K562 (cell line): Measurements from ENCODE around the gene SNX1. TPM values are rescaled to one million over a fixed set of nuclear protein-coding genes. Genes with fewer than 3 reads are reported as not detected.

Experiments used
- CHD4 ChIP-seq: fragments of 200-600 bp; sonication (generic); IDR thresholded peaks from 3 replicates; pipeline ENCODE4 v1.6.1; 2012; ENCODE audit warnings: low read depth, mild to moderate bottlenecking, mixed read lengths, low read length, inconsistent platforms; ENCODE audit not compliant: insufficient read depth, insufficient replicate concordance, poor library complexity, severe bottlenecking
- E4F1 ChIP-seq: fragments of 250-450 bp; sonication (Bioruptor Pico); IDR thresholded peaks from 2 replicates; pipeline ENCODE4 v1.5.0; 2021; ENCODE audit warnings: mild to moderate bottlenecking, borderline replicate concordance
- MXI1 ChIP-seq: IDR thresholded peaks from 2 replicates; pipeline ENCODE4 v1.6.1; 2011; ENCODE audit warnings: low read depth, mild to moderate bottlenecking, improper control_type of control experiment, low read length
- PHB2 ChIP-seq: fragments of 450-650 bp; IDR thresholded peaks from 2 replicates; pipeline ENCODE4 v1.6.1; 2017; ENCODE audit warnings: low read depth
- RBBP5 ChIP-seq: fragments of 200-600 bp; sonication (generic); IDR thresholded peaks from 2 replicates; pipeline ENCODE4 v1.6.1; 2012; ENCODE audit warnings: borderline replicate concordance, mild to moderate bottlenecking, low read length, control low read depth, inconsistent platforms; ENCODE audit not compliant: insufficient read depth, poor library complexity, severe bottlenecking
- RNF219 ChIP-seq: fragments of 250-450 bp; sonication (Bioruptor Pico); IDR thresholded peaks from 2 replicates; pipeline ENCODE4 v1.5.0; 2022; ENCODE audit warnings: mild to moderate bottlenecking
- STAT5A ChIP-seq: IDR thresholded peaks from 2 replicates; pipeline ENCODE4 v1.6.1; 2012; ENCODE audit warnings: low read length, inconsistent platforms, borderline replicate concordance
- ZBED1 ChIP-seq: IDR thresholded peaks from 2 replicates; pipeline ENCODE4 v1.6.1; 2014
- ZBTB26 ChIP-seq: fragments of 450-650 bp; formaldehyde crosslinking; IDR thresholded peaks from 2 replicates; pipeline ENCODE4 v1.4.0; 2022; ENCODE audit warnings: missing genetic modification characterization
- ZNF253 ChIP-seq: fragments of 250-450 bp; sonication (Bioruptor Pico); conservative IDR thresholded peaks from 2 replicates; pipeline ENCODE4 v1.6.1; 2021; ENCODE audit warnings: mild to moderate bottlenecking
- ZNF41 ChIP-seq: fragments of 250-450 bp; sonication (Bioruptor Pico); conservative IDR thresholded peaks from 2 replicates; pipeline ENCODE4 v1.4.0; 2020; ENCODE audit warnings: mild to moderate bottlenecking
- ZNF609 ChIP-seq: sonication (generic); formaldehyde crosslinking; IDR thresholded peaks from 2 replicates; pipeline ENCODE4 v1.8.1; 2023; ENCODE audit warnings: missing genetic modification reagents, mild to moderate bottlenecking, borderline replicate concordance
- polyA plus RNA-seq, 8 experiments: library from polyadenylated mRNA; depleted of rRNA in 4 of 8; stranded (reverse) in 5 of 8; unstranded in 3 of 8; fragments of >200 nt; fragmentation: Nextera tagmentation in 2 of 8; fragmentation: Illumina TruSeq in 1 of 8; extraction: Ambion mirVana in 2 of 8; extraction: Trizol in 1 of 8; gene quantifications; 2 replicates each; pipeline versions ENCODE4 v1.2.1 to v1.2.3, GENCODE V29; 2011 to 2014; ENCODE audit warnings: inconsistent platforms in 1 of 8, missing spikeins in 1 of 8
- total RNA-seq, 7 experiments: library from RNA; depleted of rRNA in 6 of 7; stranded (reverse); fragments of >200 nt in 6 of 7; fragmentation: Illumina TruSeq in 2 of 7; extraction: Trizol in 2 of 7; gene quantifications; 2 replicates each; pipeline versions ENCODE4 v1.2.1 to v1.2.3, GENCODE V29; 2011 to 2021; ENCODE audit warnings: low replicate concordance in 1 of 7
- TF ChIP-seq, protein P1 (sequence below): fragments of 450-650 bp; conservative IDR thresholded peaks from 2 replicates; pipeline ENCODE4 v1.6.1; 2016; ENCODE audit warnings: missing genetic modification characterization, low read depth, mild to moderate bottlenecking, control low read depth, missing compliant biosample characterization

The SNX1 gene
- total and polyA plus RNA-seq, 9 of the 15 experiments (the other 6 are each of a cell fraction or from before 2014, with no cell fraction given), result 11.0 to 105 (median 59.9) TPM

- no peak for TF ChIP-seq RNF219 (CRISPR knock-in tag)
- no peak for TF ChIP-seq ZBED1
- 0 out of 2 replicates have a peak, but pooled peaks have one; percentile 43 for TF ChIP-seq ZBTB26
- TF ChIP-seq CHD4, result no peak
- TF ChIP-seq PHB2, result peak; percentile 31; the same call in 1 of the 2 replicates
- TF ChIP-seq RBBP5, result peak; percentile 96
- no peak for TF ChIP-seq ZNF609 (CRISPR knock-in tag)
- TF ChIP-seq, protein P1, sequence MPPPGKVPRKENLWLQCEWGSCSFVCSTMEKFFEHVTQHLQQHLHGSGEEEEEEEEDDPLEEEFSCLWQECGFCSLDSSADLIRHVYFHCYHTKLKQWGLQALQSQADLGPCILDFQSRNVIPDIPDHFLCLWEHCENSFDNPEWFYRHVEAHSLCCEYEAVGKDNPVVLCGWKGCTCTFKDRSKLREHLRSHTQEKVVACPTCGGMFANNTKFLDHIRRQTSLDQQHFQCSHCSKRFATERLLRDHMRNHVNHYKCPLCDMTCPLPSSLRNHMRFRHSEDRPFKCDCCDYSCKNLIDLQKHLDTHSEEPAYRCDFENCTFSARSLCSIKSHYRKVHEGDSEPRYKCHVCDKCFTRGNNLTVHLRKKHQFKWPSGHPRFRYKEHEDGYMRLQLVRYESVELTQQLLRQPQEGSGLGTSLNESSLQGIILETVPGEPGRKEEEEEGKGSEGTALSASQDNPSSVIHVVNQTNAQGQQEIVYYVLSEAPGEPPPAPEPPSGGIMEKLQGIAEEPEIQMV (tag), result no peak
- TF ChIP-seq STAT5A, result no peak
- no peak for TF ChIP-seq ZNF41 (CRISPR knock-in tag)
- TF ChIP-seq MXI1, result no peak
- TF ChIP-seq ZNF253 (CRISPR knock-in tag), result no peak
- no peak for TF ChIP-seq E4F1 (CRISPR knock-in tag)
These were observed at the start of gene SNX1 (continued) for GRCh38 chr15:64095795-64096667.
